CD4-positive, alpha-beta memory T cell (primary cell): ENCODE measurements around the gene PRKAR2A. TPM values are rescaled to one million over a fixed set of nuclear protein-coding genes. Genes with fewer than 3 reads are reported as not detected.
A peak's percentile ranks its signal among the peaks of the same experiment; 100 is the strongest.
"Not testable (repeated sequence)": the region's sequence is repeated elsewhere in the genome, so short reads cannot be mapped to it uniquely, and the experiment has no call there.

Source experiments
- CTCF ChIA-PET: fragments of 350-600 bp; sonication (Branson Sonifier 250); formaldehyde crosslinking; loops from one replicate; lab custom pipeline; 2021; ENCODE audit warnings: inconsistent platforms; ENCODE audit not compliant: partially characterized antibody; lab: Charles Lee
- POLR2A ChIA-PET: fragments of 350-600 bp; sonication (Branson Sonifier 250); formaldehyde crosslinking; loops from one replicate; lab custom pipeline; 2021; ENCODE audit not compliant: partially characterized antibody; lab: Charles Lee
- DNase-seq, 5 donors: peaks; one replicate each; pipeline versions ENCODE4 v3.0.0 to v3.0.0-alpha.2; 2020 to 2022; ENCODE audit warnings: mixed read lengths in 1 of 5
- H3K27ac ChIP-seq: one replicate; pipeline ENCODE4 v1.7.0; 2013; ENCODE audit warnings: low read depth, low read length
- H3K27me3 ChIP-seq: 2 replicates; pipeline ENCODE4 v1.7.0; 2013; ENCODE audit warnings: mild to moderate bottlenecking, low read length, moderate library complexity; ENCODE audit not compliant: insufficient read depth
- H3K36me3 ChIP-seq: 2 replicates; pipeline ENCODE4 v1.7.0; 2013; ENCODE audit warnings: mild to moderate bottlenecking, low read length, moderate library complexity; ENCODE audit not compliant: insufficient read depth
- H3K4me1 ChIP-seq: 2 replicates; pipeline ENCODE4 v1.7.0; 2013; ENCODE audit warnings: mild to moderate bottlenecking, low read length, moderate library complexity; ENCODE audit not compliant: insufficient read depth
- H3K4me3 ChIP-seq, 2 donors: one replicate each; pipeline ENCODE4 v1.7.0; 2013; ENCODE audit warnings: low read length in 2 of 2, mild to moderate bottlenecking in 1 of 2
- H3K9me3 ChIP-seq, 2 donors: one replicate each; pipeline ENCODE4 v1.7.0; 2013; ENCODE audit warnings: low read length in 2 of 2, control low read depth in 1 of 2; ENCODE audit not compliant: control insufficient read depth in 1 of 2
- H3K27ac Mint-ChIP-seq, 7 donors: one replicate each; pipeline ENCODE4 v1.8.0; 2020 to 2021; ENCODE audit warnings: mixed read lengths in 7 of 7, mild to moderate bottlenecking in 6 of 7, inconsistent platforms in 3 of 7, moderate library complexity in 3 of 7
- H3K27me3 Mint-ChIP-seq, 2 donors: one replicate each; pipeline ENCODE4 v1.8.0; 2020 to 2021; ENCODE audit warnings: mixed read lengths in 2 of 2
- H3K36me3 Mint-ChIP-seq, 2 donors: one replicate each; pipeline ENCODE4 v1.8.0; 2020 to 2021; ENCODE audit warnings: mixed read lengths in 2 of 2, inconsistent platforms in 1 of 2, mild to moderate bottlenecking in 1 of 2
- H3K4me1 Mint-ChIP-seq, 4 donors: one replicate each; pipeline ENCODE4 v1.8.0; 2020 to 2021; ENCODE audit warnings: mixed read lengths in 4 of 4, mild to moderate bottlenecking in 1 of 4
- H3K4me3 Mint-ChIP-seq, 8 donors: one replicate each; pipeline ENCODE4 v1.8.0; 2020 to 2021; ENCODE audit warnings: mixed read lengths in 8 of 8, mild to moderate bottlenecking in 7 of 8, moderate library complexity in 6 of 8, inconsistent platforms in 3 of 8
- H3K9me3 Mint-ChIP-seq, 8 donors: one replicate each; pipeline ENCODE4 v1.8.0; 2020 to 2021; ENCODE audit warnings: mixed read lengths in 8 of 8, mild to moderate bottlenecking in 5 of 8, inconsistent platforms in 3 of 8, moderate library complexity in 1 of 8
- intact Hi-C: fragments of 100-400 bp; cut with micrococcal nuclease; formaldehyde crosslinking; loops from one replicate; pipeline ENCODE4 v1.15.1; 2023
- polyA plus RNA-seq, 2 donors: library from polyadenylated mRNA; unstranded; fragments of 300-500 nt; fragmentation: Illumina TruSeq; gene quantifications; one replicate each; pipeline ENCODE4 v1.2.3, GENCODE V29; 2021
- total RNA-seq, 2 experiments: library from RNA; stranded (reverse); gene quantifications; one replicate each; pipeline ENCODE4 v1.2.3, GENCODE V29; 2021

Gene PRKAR2A
- total and polyA plus RNA-seq, 4 experiments from 2014 or later, result 11.2 to 45.0 (median 28.9) TPM

GRCh38 chr3:48827874-48828273 is 19.8 kb downstream of the PRKAR2A start:
- H3K27ac ChIP-seq, H3K4me3 ChIP-seq, DNase-seq, H3K9me3 Mint-ChIP-seq, intact Hi-C loops, H3K27me3 ChIP-seq, H3K4me1 ChIP-seq, H3K27me3 Mint-ChIP-seq, H3K36me3 ChIP-seq, H3K27ac Mint-ChIP-seq, H3K9me3 ChIP-seq, H3K4me3 Mint-ChIP-seq, H3K36me3 Mint-ChIP-seq: not testable (repeated sequence)
- H3K4me1 Mint-ChIP-seq, result peaks cover 5 to 20% (median 10%) of the 10 kb centered on the region in 4 donors
- POLR2A ChIA-PET, result interaction anchor here (1.0 kb wide), 1 partner anchor 9 kb away, joined by 3 read pairs; no protein-coding TSS in a partner anchor
- CTCF ChIA-PET, result interaction anchor here (1.0 to 1.1 kb wide), 2 partner anchors 13 to 15 kb away, joined by 3 read pairs; no protein-coding TSS in a partner anchor

DNA sequence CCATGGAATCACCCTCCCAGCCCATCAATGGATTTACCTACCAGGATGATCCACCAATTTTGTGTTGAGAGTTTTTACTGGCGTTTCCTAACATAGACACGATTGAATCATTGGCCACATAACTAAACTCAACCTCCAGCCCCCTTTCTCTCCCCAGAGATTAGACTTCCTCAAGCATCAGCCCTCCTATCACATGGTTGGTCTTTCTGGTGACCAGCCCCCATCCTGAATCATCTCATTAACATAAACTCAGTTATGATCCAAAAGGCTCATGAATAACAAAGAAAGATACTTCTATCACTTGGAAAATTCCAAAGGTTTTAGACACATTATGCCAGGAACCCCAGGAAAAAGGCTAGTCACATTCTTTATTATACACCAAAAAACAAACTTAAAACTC is 21.2 kb downstream of the PRKAR2A start:
- Histone ChIP-seq H3K27ac (no peak overlapping the region), H3K36me3 (no peaks in the 10 kb centered on the region), H3K27me3 (no peaks in the 10 kb centered on the region), H3K4me3 (no peak overlapping the region), H3K4me1 (peaks cover 5% of the 10 kb centered on the region), H3K9me3 (no peaks in the 10 kb centered on the region)
- Mint-ChIP-seq H3K27me3 (no peaks in the 10 kb centered on the region), H3K4me3 (no peak overlapping the region), H3K9me3 (no peaks in the 10 kb centered on the region), H3K36me3 (peaks cover 1 to 5% of the 10 kb centered on the region in 2 donors), H3K4me1 (peaks cover 5 to 21% (median 10%) of the 10 kb centered on the region in 4 donors), H3K27ac (peak overlapping the region in 2 of 7 donors; percentile 44 to 72)
- intact Hi-C loops, result no loop called here
- CTCF ChIA-PET, result interaction anchor here (0.7 kb wide), 1 partner anchor 1367 kb away, joined by 3 read pairs; no protein-coding TSS in a partner anchor
- POLR2A ChIA-PET, result no interaction called here
- no peak for DNase-seq

DNA sequence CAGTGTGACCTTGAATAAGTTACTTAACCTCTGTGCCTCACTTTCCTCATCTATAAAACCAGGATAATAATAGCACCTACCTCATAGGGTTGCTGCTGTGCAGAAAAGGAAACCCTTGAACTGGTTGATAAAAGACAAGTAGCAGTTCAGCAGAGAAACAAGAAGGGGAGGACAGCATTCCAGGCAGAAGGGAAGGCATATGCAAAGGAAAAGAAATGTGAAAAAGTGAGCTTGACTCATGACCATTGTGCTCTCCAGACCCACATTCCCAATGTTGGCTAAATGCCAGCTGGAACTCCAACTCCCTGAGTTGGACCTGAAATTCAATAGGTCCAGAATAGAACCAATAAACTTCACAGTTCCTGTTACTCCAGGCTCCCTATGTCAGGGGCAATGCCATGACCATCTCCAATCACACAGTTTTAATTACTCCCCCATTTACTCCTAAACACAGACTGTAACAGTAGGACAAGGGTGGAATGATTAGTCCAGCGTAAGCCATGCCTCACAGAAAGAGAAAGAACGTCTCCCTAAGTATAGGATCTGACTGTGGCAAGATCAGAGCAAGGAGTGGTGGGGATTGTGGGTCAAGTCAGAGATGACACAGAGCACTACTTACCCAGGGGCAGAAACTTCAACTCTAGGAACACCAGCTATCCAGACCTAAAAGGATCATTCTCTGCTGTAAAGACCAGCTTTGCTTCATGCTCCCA is 26.9 kb downstream of the PRKAR2A start:
- no peaks in the 10 kb centered on the region for H3K9me3 ChIP-seq
- intact Hi-C loops, result no loop called here
- Mint-ChIP-seq H3K27me3 (no peaks in the 10 kb centered on the region), H3K4me3 (no peak overlapping the region), H3K27ac (peak overlapping the region in 4 of 7 donors; percentile 3 to 62 (median 36)), H3K4me1 (peaks cover 31 to 43% (median 39%) of the 10 kb centered on the region in 4 donors), H3K9me3 (no peaks in the 10 kb centered on the region), H3K36me3 (peaks cover 5% of the 10 kb centered on the region in 2 donors)
- POLR2A ChIA-PET, result no interaction called here
- H3K4me1 ChIP-seq, result peaks cover 10% of the 10 kb centered on the region
- no peaks in the 10 kb centered on the region for H3K27me3 ChIP-seq
- H3K36me3 ChIP-seq, result no peaks in the 10 kb centered on the region
- no peak overlapping the region for H3K27ac ChIP-seq
- CTCF ChIA-PET, result no interaction called here
- H3K4me3 ChIP-seq, result no peak overlapping the region
- DNase-seq, result no peak

GRCh38 chr3:48819234-48820221 is 28.1 kb downstream of the PRKAR2A start:
- peak overlapping the region in 5 of 7 donors; percentile 2 to 81 (median 14) for H3K27ac Mint-ChIP-seq
- H3K9me3 ChIP-seq, result no peaks in the 10 kb centered on the region
- H3K4me1 ChIP-seq, result peaks cover 10% of the 10 kb centered on the region
- H3K27me3 ChIP-seq, result no peaks in the 10 kb centered on the region
- POLR2A ChIA-PET, result no interaction called here
- DNase-seq, result no peak
- H3K4me3 ChIP-seq, result no peak overlapping the region
- intact Hi-C loops, result no loop called here
- H3K27ac ChIP-seq, result no peak overlapping the region
- no peaks in the 10 kb centered on the region for H3K36me3 ChIP-seq
- H3K36me3 Mint-ChIP-seq, result peaks cover 5% of the 10 kb centered on the region in 2 donors
- H3K27me3 Mint-ChIP-seq, result no peaks in the 10 kb centered on the region
- CTCF ChIA-PET, result interaction anchor here (1.1 kb wide), 1 partner anchor 26 kb away, joined by 3 read pairs; no protein-coding TSS in a partner anchor
- no peaks in the 10 kb centered on the region for H3K9me3 Mint-ChIP-seq
- H3K4me1 Mint-ChIP-seq, result peaks cover 31 to 44% (median 40%) of the 10 kb centered on the region in 4 donors
- H3K4me3 Mint-ChIP-seq, result no peak overlapping the region

DNA sequence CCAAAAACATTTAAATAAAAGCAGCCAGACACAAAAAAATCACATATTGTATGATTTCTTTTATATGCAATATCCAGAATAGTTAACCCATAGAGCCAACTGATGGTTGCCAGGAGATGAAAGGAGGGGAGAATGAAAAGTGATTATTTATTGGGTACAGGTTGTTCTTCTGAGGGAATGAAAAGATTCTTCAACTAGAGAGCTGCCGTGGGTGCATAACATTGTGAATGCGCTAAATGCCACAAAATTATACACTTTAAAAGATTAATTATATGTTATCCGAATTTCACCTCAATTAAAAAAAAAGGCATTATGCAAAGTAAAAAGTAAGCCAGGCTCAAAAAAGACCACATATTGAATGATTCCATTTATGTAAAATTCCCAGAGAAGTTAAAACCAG is 36.1 kb downstream of the PRKAR2A start:
- ChIA-PET POLR2A (interaction anchor here (0.7 to 3.8 kb wide), 5 partner anchors 20 to 108 kb away, joined by 3 to 33 read pairs (median 10); partner anchors contain the start of genes ARIH2, PRKAR2A and SLC25A20), CTCF (no interaction called here)
- Histone ChIP-seq H3K27me3 (no peaks in the 10 kb centered on the region), H3K9me3 (no peaks in the 10 kb centered on the region), H3K27ac (peak overlapping the region; percentile 21), H3K36me3 (no peaks in the 10 kb centered on the region), H3K4me1 (peaks cover 32% of the 10 kb centered on the region), H3K4me3 (no peak overlapping the region)
- Mint-ChIP-seq H3K27ac (peak overlapping the region; percentile 62 to 95 (median 92)), H3K4me3 (peak overlapping the region in 4 of 8 donors; percentile 4 to 55 (median 12)), H3K36me3 (peaks cover 2 to 5% of the 10 kb centered on the region in 2 donors), H3K4me1 (peaks cover 19 to 38% (median 29%) of the 10 kb centered on the region in 4 donors), H3K9me3 (peaks cover 0 to 9% (median 4%) of the 10 kb centered on the region in 8 donors), H3K27me3 (no peaks in the 10 kb centered on the region)
- DNase-seq, result no peak
- intact Hi-C loops, result no loop called here

- intact Hi-C loops, result no loop called here
- no peak overlapping the region for H3K4me3 Mint-ChIP-seq
Measured at GRCh38 chr3:48804930-48805329, 42.7 kb downstream of the PRKAR2A start.

More at GRCh38 chr3:48804930-48805329, 42.7 kb downstream of the PRKAR2A start:
- H3K27me3 ChIP-seq, result no peaks in the 10 kb centered on the region
- ChIA-PET POLR2A (no interaction called here), CTCF (no interaction called here)
- Mint-ChIP-seq H3K4me1 (peaks cover 9 to 17% (median 12%) of the 10 kb centered on the region in 4 donors), H3K27me3 (no peaks in the 10 kb centered on the region), H3K27ac (peak overlapping the region in 1 of 7 donors; percentile 65), H3K36me3 (peaks cover 4 to 12% of the 10 kb centered on the region in 2 donors), H3K9me3 (no peaks in the 10 kb centered on the region)
- H3K9me3 ChIP-seq, result no peaks in the 10 kb centered on the region
- no peak overlapping the region for H3K4me3 ChIP-seq
- no peak overlapping the region for H3K27ac ChIP-seq
- DNase-seq, result no peak
- H3K4me1 ChIP-seq, result peaks cover 5% of the 10 kb centered on the region
- no peaks in the 10 kb centered on the region for H3K36me3 ChIP-seq
